Epithelial cell of esophagus (primary cell): ENCODE data around the gene ARHGAP42.

Experiments
- DNase-seq: peaks from one replicate; pipeline ENCODE4 v3.0.0; 2010; ENCODE audit warnings: low read depth
- H3K4me3 ChIP-seq: 2 replicates; pipeline ENCODE4 v1.5.1; 2011; ENCODE audit warnings: mild to moderate bottlenecking, low read length, control low read depth
- TF ChIP-seq, protein P1 (sequence below): IDR thresholded peaks from 2 replicates; pipeline ENCODE4 v1.5.1; 2011; ENCODE audit warnings: low read depth, mild to moderate bottlenecking, low read length, control low read depth, inconsistent platforms; ENCODE audit not compliant: insufficient read depth; ENCODE audit errors: missing control alignments

The ARHGAP42 gene

DNA sequence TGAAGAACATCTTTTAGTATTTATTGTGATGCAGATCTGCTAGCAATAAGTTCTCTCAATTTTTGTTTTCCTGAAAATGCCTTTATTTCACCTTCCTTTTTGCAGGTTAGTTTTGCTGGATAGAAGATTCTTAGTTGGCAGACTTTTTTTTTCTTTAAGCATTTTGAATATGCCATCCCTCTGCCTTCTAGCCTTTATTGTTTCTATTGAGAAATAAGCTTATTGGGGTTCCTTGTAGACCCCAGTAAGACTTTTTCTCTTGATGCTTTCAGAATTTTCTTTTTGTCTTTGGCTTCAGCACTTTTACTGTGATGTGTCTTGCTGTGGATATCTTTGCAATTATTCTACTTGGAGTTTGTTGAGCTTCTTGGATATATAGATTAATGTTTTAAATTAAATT lies 281.9 kb downstream of the ARHGAP42 start:
- H3K4me3 ChIP-seq: no peak overlapping the region
- no peak for DNase-seq
- TF ChIP-seq, protein P1, sequence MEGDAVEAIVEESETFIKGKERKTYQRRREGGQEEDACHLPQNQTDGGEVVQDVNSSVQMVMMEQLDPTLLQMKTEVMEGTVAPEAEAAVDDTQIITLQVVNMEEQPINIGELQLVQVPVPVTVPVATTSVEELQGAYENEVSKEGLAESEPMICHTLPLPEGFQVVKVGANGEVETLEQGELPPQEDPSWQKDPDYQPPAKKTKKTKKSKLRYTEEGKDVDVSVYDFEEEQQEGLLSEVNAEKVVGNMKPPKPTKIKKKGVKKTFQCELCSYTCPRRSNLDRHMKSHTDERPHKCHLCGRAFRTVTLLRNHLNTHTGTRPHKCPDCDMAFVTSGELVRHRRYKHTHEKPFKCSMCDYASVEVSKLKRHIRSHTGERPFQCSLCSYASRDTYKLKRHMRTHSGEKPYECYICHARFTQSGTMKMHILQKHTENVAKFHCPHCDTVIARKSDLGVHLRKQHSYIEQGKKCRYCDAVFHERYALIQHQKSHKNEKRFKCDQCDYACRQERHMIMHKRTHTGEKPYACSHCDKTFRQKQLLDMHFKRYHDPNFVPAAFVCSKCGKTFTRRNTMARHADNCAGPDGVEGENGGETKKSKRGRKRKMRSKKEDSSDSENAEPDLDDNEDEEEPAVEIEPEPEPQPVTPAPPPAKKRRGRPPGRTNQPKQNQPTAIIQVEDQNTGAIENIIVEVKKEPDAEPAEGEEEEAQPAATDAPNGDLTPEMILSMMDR: no peak

DNA sequence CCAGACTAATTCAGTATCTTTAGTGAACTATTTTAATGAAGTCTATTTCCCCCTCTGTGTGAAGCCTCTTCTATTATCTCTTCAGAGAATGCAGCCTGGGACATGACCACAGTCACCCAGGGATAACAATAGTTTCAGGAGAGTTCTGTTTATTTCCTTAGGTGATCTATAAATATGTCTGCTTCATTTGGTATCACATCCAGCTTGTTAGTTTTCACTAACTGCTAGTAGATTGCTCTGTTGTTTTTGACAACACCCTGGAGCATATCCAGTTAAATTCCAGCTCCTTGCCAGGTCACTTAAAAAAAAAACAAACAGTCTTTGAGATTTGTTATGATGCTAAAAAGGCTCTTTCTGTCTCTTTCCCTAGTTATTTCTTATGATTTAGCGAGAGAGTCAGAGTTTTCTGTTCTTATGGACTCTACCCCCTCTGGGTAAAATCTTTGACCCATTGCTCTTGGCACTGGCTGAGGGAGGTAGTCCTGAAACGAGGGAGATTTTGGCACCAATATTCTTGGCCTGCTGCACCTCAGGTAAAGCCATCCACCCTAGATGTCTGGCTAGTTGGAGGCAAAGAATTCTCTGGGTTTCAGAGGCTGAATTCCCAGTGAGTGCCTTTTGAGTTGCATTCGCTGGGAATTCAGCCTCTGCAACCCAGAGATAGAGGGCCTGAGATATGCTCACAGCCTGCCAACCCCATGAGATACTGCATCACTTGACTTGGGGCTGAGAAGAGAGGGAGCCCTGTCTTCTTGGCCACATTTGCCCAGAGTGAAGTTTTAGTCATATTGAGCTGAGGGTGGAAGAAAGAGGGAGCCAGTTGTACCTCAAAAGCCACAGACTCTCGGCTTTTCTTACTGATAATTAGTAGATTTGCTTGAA lies 283.4 kb downstream of the ARHGAP42 start:
- TF ChIP-seq, protein P1: no peak
- DNase-seq: no peak
- H3K4me3 ChIP-seq: no peak overlapping the region

DNA sequence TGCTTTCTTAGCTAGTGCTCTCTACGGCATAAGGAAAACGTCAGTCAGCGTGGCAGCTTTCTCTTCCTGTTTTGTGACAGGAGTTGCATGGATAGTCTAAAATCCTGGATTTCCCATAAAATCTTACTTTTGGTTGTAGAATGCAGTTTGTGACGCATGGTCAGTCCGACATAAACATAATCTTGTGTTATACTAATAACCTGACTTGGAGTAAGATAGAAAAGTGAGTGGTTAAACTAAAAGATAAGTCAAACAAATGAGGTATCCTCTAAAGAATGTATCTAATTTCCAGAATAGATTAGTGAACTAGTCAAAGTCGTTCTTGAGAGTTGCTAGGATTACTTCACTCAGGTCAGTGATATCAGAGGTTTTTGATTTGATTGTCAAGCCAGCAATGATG lies 285.0 kb downstream of the ARHGAP42 start:
- TF ChIP-seq, protein P1: no peak
- no peak for DNase-seq

DNA sequence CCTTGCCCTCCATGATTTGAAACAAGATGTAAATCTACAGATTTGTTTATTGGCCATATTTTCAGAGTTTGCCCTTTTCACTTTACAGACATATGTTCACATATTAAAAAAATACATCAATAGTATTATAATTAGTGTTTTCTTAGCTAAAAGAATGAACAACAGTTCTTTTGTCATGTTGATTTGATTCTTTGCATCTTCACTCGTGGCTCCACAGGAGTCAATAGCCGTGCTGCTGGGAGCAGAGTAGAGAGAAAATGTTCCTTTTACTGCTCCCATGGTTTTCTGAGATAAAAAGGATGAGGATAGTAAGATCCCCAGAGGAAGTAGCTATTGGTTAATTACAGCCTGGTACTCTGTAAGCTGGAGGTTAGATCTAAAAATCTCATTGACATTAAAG lies 291.4 kb downstream of the ARHGAP42 start:
- no peak overlapping the region for H3K4me3 ChIP-seq
- TF ChIP-seq, protein P1: no peak
- DNase-seq: no peak

More for the DNA sequence above, 285.0 kb downstream of the ARHGAP42 start:
- no peak overlapping the region for H3K4me3 ChIP-seq

DNA sequence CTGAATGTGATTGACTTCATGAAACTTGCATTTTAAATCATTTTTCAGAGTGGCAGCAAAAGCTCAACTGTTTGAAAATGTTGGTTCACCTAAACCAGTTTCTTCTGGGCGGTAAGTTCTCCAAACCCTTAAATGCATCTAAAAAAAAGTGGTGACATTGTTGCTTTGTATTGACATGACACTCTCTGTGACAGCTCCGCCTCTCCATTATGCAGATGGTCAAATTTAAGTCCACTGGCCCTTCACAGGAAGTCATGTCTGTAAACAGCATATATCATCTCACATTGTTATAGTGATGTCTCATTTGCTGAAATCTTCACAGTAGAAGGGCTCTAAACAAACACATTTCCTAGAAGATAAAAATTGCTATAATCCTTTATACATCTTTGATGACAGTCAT lies 291.9 kb downstream of the ARHGAP42 start:
- no peak for DNase-seq
- TF ChIP-seq, protein P1: no peak

DNA sequence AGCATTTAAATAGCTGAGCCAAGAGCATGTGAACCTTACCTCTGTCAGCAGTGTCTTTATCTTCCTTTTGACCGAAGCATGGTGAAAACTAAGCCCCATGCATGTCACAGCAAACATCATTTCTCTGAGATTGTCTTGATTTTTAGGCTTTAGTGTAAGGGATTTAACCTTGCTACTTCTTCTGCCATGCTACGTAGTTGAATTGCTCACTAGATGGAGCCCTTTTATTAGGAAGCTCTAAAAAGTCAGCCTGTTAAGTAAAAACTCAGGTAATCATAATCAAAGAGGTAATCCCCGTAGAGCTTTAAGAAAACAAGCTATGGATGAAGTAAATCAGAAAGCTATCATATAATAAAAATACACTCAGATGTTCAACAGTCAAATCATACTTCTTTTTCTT lies 293.1 kb downstream of the ARHGAP42 start:
- DNase-seq: peak; percentile 43
- H3K4me3 ChIP-seq: no peak overlapping the region
- TF ChIP-seq, protein P1: peak; percentile 40

More for the DNA sequence above, 291.9 kb downstream of the ARHGAP42 start:
- no peak overlapping the region for H3K4me3 ChIP-seq
